Stimulated activated CD4-positive, alpha-beta T cell treated with anti-CD3 and anti-CD28 coated beads, Interleukin-12 subunit alpha, Interleukin-12 subunit beta, amount 100 ng/mL, for 48 hours (primary cell): ENCODE measurements around the gene C4orf54.

Experiments used
- DNase-seq, 3 donors: peaks; one replicate each; pipeline ENCODE4 v3.0.0-alpha.2; 2020; ENCODE audit warnings: low read depth in 2 of 3, low spot score in 1 of 3

The C4orf54 gene

GRCh38 chr4:99625369-99625768 lies 32.3 kb downstream of the C4orf54 start:
- DNase-seq: no peak

GRCh38 chr4:99624141-99624719 lies 33.4 kb downstream of the C4orf54 start:
- no peak for DNase-seq

GRCh38 chr4:99622341-99622740 lies 35.3 kb downstream of the C4orf54 start:
- DNase-seq: no peak

- DNase-seq: no peak
These were observed 40.3 kb downstream of the C4orf54 start for GRCh38 chr4:99617374-99617773.

GRCh38 chr4:99615170-99615820 lies 42.3 kb downstream of the C4orf54 start:
- DNase-seq: no peak

GRCh38 chr4:99614491-99614890 lies 43.1 kb downstream of the C4orf54 start:
- DNase-seq: no peak

- DNase-seq: no peak
These were observed 44.9 kb downstream of the C4orf54 start for GRCh38 chr4:99612704-99613103.

GRCh38 chr4:99612281-99612680 lies 45.3 kb downstream of the C4orf54 start:
- DNase-seq: no peak

GRCh38 chr4:99610605-99611175 lies 46.9 kb downstream of the C4orf54 start:
- no peak for DNase-seq

- DNase-seq: no peak
These were observed 49.2 kb downstream of the C4orf54 start for GRCh38 chr4:99608417-99608816.
